B cell (primary cell): ENCODE data around the gene SLC2A13. TPM values are rescaled to one million over a fixed set of nuclear protein-coding genes. Genes with fewer than 3 reads are reported as not detected.

Source experiments
- ATAC-seq: fragments of 200-7000 bp; cut with Tn5 transposase; one replicate; pipeline ENCODE4 v1.10.0; 2021; ENCODE audit warnings: low read depth, mild to moderate bottlenecking, moderate number of reproducible peaks, moderate library complexity
- CTCF ChIA-PET: fragments of 350-600 bp; sonication (Branson Sonifier 250); formaldehyde crosslinking; loops from one replicate; lab custom pipeline; 2021; ENCODE audit warnings: antibody characterized with exemption, inconsistent platforms; lab: Charles Lee
- POLR2A ChIA-PET: fragments of 350-600 bp; sonication (Branson Sonifier 250); formaldehyde crosslinking; loops from one replicate; lab custom pipeline; 2021; ENCODE audit warnings: antibody characterized with exemption; lab: Charles Lee
- DNase-seq: peaks from one replicate; pipeline ENCODE4 v3.0.0; 2013
- H2AFZ ChIP-seq: 2 replicates; pipeline ENCODE4 v1.6.1; 2012; ENCODE audit warnings: mild to moderate bottlenecking, low read depth, low read length; ENCODE audit not compliant: insufficient read depth, poor library complexity, severe bottlenecking
- H3K27ac ChIP-seq, 2 donors: 1 replicate in 1 of 2; 2 replicates in 1 of 2; pipeline ENCODE4 v1.5.1; 2012 to 2013; ENCODE audit warnings: low read length in 2 of 2, mild to moderate bottlenecking in 2 of 2, moderate library complexity in 1 of 2
- H3K27me3 ChIP-seq, 4 experiments: fragments of 200-600 bp in 1 of 4; sonication (generic) in 1 of 4; replicated peaks in 1 of 4; 1 replicate in 2 of 4; 2 replicates in 2 of 4; pipeline versions ENCODE4 v1.6.1 to v1.7.0; 2013 to 2016; ENCODE audit warnings: low read length in 3 of 4, mild to moderate bottlenecking in 2 of 4, mixed read lengths in 1 of 4, moderate library complexity in 1 of 4; ENCODE audit not compliant: insufficient read depth in 4 of 4, control insufficient read depth in 3 of 4; ENCODE audit errors: control extremely low read depth in 1 of 4
- H3K36me3 ChIP-seq, 2 experiments: replicated peaks in 1 of 2; 1 replicate in 1 of 2; 2 replicates in 1 of 2; pipeline versions ENCODE4 v1.6.1 to v1.7.1; 2013; ENCODE audit warnings: low read length in 1 of 2; ENCODE audit not compliant: insufficient read depth in 2 of 2, control insufficient read depth in 1 of 2; ENCODE audit errors: control extremely low read depth in 1 of 2, extremely low read depth in 1 of 2
- H3K4me1 ChIP-seq, 2 donors: fragments of 200-600 bp in 1 of 2; sonication (generic) in 1 of 2; 1 replicate in 1 of 2; 2 replicates in 1 of 2; pipeline versions ENCODE4 v1.5.1 to v1.6.1; 2013 to 2017; ENCODE audit warnings: low read length in 2 of 2; ENCODE audit not compliant: control insufficient read depth in 2 of 2, insufficient read depth in 2 of 2
- H3K4me2 ChIP-seq: replicated peaks from 2 replicates; pipeline ENCODE3; 2012; ENCODE audit warnings: mild to moderate bottlenecking, low read depth, low read length; ENCODE audit not compliant: poor library complexity, severe bottlenecking
- H3K4me3 ChIP-seq, 5 experiments: fragments of 200-600 bp in 1 of 5; sonication (generic) in 1 of 5; 1 replicate in 3 of 5; 2 replicates in 2 of 5; pipeline versions ENCODE4 v1.5.1 to v1.7.0; 2011 to 2016; ENCODE audit warnings: low read length in 4 of 5, mild to moderate bottlenecking in 4 of 5, low read depth in 2 of 5, control low read depth in 1 of 5, moderate library complexity in 1 of 5; ENCODE audit not compliant: insufficient read depth in 1 of 5; ENCODE audit errors: control extremely low read depth in 1 of 5, extremely low read depth in 1 of 5
- H3K79me2 ChIP-seq: fragments of 200-600 bp; sonication (generic); one replicate; pipeline ENCODE4 v1.6.0; 2016; ENCODE audit warnings: low read length; ENCODE audit not compliant: control insufficient read depth, insufficient read depth
- H3K9ac ChIP-seq: fragments of 200-600 bp; sonication (generic); 2 replicates; pipeline ENCODE4 v1.6.1; 2017; ENCODE audit warnings: mild to moderate bottlenecking, low read length, moderate library complexity
- H3K9me3 ChIP-seq, 3 donors: one replicate each; pipeline versions ENCODE4 v1.6.1 to v1.7.1; 2013; ENCODE audit warnings: low read length in 2 of 3; ENCODE audit not compliant: control insufficient read depth in 2 of 3, insufficient read depth in 1 of 3; ENCODE audit errors: control extremely low read depth in 1 of 3
- H4K20me1 ChIP-seq: 2 replicates; pipeline ENCODE4 v1.6.0; 2012; ENCODE audit warnings: mild to moderate bottlenecking, low read length; ENCODE audit not compliant: insufficient read depth, control insufficient read depth, poor library complexity, severe bottlenecking
- H3K27ac Mint-ChIP-seq: one replicate; pipeline ENCODE4 v1.8.0; 2021; ENCODE audit warnings: mixed read lengths
- H3K27me3 Mint-ChIP-seq: one replicate; pipeline ENCODE4 v1.8.0; 2021; ENCODE audit warnings: mixed read lengths
- H3K4me1 Mint-ChIP-seq: one replicate; pipeline ENCODE4 v1.8.0; 2021; ENCODE audit warnings: mixed read lengths
- H3K4me3 Mint-ChIP-seq: one replicate; pipeline ENCODE4 v1.8.0; 2021; ENCODE audit warnings: mixed read lengths
- H3K9me3 Mint-ChIP-seq: one replicate; pipeline ENCODE4 v1.8.0; 2022; ENCODE audit warnings: mixed read lengths; ENCODE audit not compliant: insufficient read depth
- EZH2 ChIP-seq: IDR thresholded peaks from 2 replicates; pipeline ENCODE4 v1.6.1; 2012; ENCODE audit warnings: borderline replicate concordance, low read depth, mild to moderate bottlenecking, moderate library complexity, low read length; ENCODE audit not compliant: insufficient read depth, poor library complexity, severe bottlenecking
- WGBS: methylation state at CpG from one replicate; pipeline ENCODE4 v1.1.5; 2013; ENCODE audit warnings: missing lambda C conversion rate; ENCODE audit not compliant: insufficient coverage; 5-methylcytosine and 5-hydroxymethylcytosine counted together
- intact Hi-C: fragments of 100-400 bp; cut with micrococcal nuclease; formaldehyde crosslinking; loops from one replicate; pipeline ENCODE4 v1.10.0; 2022
- polyA plus RNA-seq: library from polyadenylated mRNA; depleted of rRNA; stranded (reverse); fragments of >200 nt; gene quantifications from 2 replicates; pipeline ENCODE4 v1.2.3, GENCODE V29; 2012
- total RNA-seq, 2 donors: library from RNA; stranded (reverse); fragments of 120-200 nt in 1 of 2; gene quantifications; 1 replicate in 1 of 2; 2 replicates in 1 of 2; pipeline versions ENCODE4 v1.2.3 to v1.2.4, GENCODE V29; 2013 to 2022
- TF ChIP-seq, protein P1 (sequence below): fragments of 200-600 bp; IDR thresholded peaks from one replicate; pipeline ENCODE4 v1.8.0; 2022; ENCODE audit warnings: antibody characterized with exemption, mild to moderate bottlenecking

SLC2A13 gene
- total and polyA plus RNA-seq, 2 donors (not counting 1 experiment from before 2014, with no cell fraction given) = 2.1 to 8.6 TPM

DNA sequence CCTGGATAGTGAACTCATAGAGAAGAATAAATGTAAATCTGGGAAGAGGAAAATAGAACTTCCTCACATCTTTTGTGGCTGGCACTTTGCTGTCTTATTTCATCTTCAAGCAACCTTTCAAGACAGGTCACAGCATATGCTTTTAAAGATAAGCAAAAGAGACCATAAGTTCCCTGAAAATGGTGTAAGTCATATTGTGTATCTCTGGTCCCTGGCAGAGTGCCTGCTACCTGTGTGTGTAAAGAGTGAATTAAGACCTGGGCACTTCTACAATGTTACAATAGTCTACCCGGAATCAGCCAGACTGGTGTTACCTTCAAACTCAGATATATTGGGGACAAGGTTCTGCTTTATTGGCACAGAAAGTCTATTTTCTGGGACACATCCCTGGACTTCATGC is 168.8 kb downstream of the SLC2A13 start:
- H4K20me1 ChIP-seq = no peaks in the 10 kb centered on the region

DNA sequence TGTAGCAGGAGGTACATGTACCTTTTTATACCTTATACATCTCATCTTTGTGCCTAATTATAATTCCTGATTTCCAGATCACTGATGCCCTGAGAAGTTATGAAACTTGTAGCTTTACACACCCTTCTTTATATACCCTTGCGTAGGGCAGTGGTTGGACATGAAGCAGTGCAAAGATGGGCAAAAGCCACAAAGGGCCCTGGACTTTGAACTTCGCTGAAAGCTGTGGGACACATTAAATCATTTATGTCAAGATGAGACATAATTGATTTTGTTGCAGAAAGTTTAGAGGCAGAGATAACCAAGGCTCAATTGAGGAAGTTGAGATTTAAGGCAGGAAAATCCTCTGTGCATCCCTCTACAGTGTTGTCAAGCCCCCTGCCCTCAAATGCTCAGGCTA is 170.0 kb downstream of the SLC2A13 start:
- Mint-ChIP-seq H3K4me1 (peaks cover 8% of the 10 kb centered on the region), H3K4me3 (no peak overlapping the region)

More for the DNA sequence above, 168.8 kb downstream of the SLC2A13 start:
- no peaks in the 10 kb centered on the region for H3K27me3 ChIP-seq
- Mint-ChIP-seq H3K9me3 (peaks cover 6% of the 10 kb centered on the region), H3K27ac (no peak overlapping the region), H3K27me3 (no peaks in the 10 kb centered on the region), H3K4me1 (peaks cover 8% of the 10 kb centered on the region), H3K4me3 (no peak overlapping the region)
- WGBS = no CpG with 5 or more reads among the region's 1 CpG
- no peaks in the 10 kb centered on the region for H3K36me3 ChIP-seq
- no peaks in the 10 kb centered on the region for H3K4me1 ChIP-seq
- H3K79me2 ChIP-seq = no peaks in the 10 kb centered on the region
- no peak overlapping the region for H3K4me2 ChIP-seq
- ATAC-seq (no peak), DNase-seq (no peak)
- CTCF ChIA-PET = no interaction called here
- no peaks in the 10 kb centered on the region for H3K9me3 ChIP-seq
- TF ChIP-seq EZH2 = no peak
- TF ChIP-seq, protein P1, sequence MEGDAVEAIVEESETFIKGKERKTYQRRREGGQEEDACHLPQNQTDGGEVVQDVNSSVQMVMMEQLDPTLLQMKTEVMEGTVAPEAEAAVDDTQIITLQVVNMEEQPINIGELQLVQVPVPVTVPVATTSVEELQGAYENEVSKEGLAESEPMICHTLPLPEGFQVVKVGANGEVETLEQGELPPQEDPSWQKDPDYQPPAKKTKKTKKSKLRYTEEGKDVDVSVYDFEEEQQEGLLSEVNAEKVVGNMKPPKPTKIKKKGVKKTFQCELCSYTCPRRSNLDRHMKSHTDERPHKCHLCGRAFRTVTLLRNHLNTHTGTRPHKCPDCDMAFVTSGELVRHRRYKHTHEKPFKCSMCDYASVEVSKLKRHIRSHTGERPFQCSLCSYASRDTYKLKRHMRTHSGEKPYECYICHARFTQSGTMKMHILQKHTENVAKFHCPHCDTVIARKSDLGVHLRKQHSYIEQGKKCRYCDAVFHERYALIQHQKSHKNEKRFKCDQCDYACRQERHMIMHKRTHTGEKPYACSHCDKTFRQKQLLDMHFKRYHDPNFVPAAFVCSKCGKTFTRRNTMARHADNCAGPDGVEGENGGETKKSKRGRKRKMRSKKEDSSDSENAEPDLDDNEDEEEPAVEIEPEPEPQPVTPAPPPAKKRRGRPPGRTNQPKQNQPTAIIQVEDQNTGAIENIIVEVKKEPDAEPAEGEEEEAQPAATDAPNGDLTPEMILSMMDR = no peak
- H2AFZ ChIP-seq = no peak overlapping the region
- no peak overlapping the region for H3K4me3 ChIP-seq
- H3K27ac ChIP-seq = no peak overlapping the region
- intact Hi-C loops = no loop called here
- no peak overlapping the region for H3K9ac ChIP-seq
- POLR2A ChIA-PET = no interaction called here

More for the DNA sequence above, 170.0 kb downstream of the SLC2A13 start:
- Histone ChIP-seq H4K20me1 (no peaks in the 10 kb centered on the region), H3K4me2 (no peak overlapping the region), H3K9me3 (no peaks in the 10 kb centered on the region), H3K4me3 (no peak overlapping the region), H2AFZ (no peak overlapping the region), H3K36me3 (no peaks in the 10 kb centered on the region), H3K27me3 (no peaks in the 10 kb centered on the region), H3K9ac (no peak overlapping the region), H3K4me1 (no peaks in the 10 kb centered on the region), H3K27ac (no peak overlapping the region), H3K79me2 (no peaks in the 10 kb centered on the region)
- intact Hi-C loops = no loop called here
- Mint-ChIP-seq H3K27ac (no peak overlapping the region), H3K27me3 (no peaks in the 10 kb centered on the region), H3K9me3 (no peaks in the 10 kb centered on the region)
- WGBS = 88% methylated on average over 1 of the region's 2 CpGs
- ChIA-PET POLR2A (no interaction called here), CTCF (no interaction called here)
- ATAC-seq (no peak), DNase-seq (no peak)
- TF ChIP-seq EZH2 = no peak
- TF ChIP-seq, protein P1 = no peak
